Measurements from ENCODE around the gene HAPLN3. TPM values are rescaled to one million over a fixed set of nuclear protein-coding genes. Genes with fewer than 3 reads are reported as not detected.

HAPLN3 gene
- total RNA-seq, 1 donor from 2014 or later: 16.8 TPM

DNA sequence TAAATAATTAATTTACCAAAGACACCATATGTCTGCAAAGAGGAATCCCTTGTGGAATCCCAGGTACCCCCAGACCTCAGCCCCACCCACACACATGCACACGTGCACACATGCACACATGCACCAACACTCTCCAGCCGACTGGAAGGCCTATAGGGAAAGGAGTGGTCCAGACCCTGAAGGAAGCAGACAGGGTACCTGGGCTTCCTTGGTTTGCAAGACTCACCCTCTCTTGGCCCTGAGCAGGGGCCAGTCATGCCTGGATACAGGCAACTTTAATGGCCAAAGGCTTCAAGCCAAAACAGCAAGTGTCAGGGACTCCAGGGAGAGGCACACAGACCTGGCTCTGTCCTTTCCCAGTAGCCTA, 8.9 kb upstream of the HAPLN3 start:
- H3K36me3 ChIP-seq (ENCODE audit: control insufficient read depth, insufficient read depth, low read length): no peaks in the 10 kb centered on the region
- H3K4me3 ChIP-seq (ENCODE audit: low read depth, low read length): no peak overlapping the region
- TF ChIP-seq CTCF (IDR thresholded peaks at IDR 0.05; ENCODE audit: insufficient read depth, low read length, poor library complexity, severe bottlenecking): no peak
- H3K27me3 ChIP-seq (ENCODE audit: control insufficient read depth, insufficient read depth, low read length): no peaks in the 10 kb centered on the region
- DNase-seq (ENCODE audit: low read depth): no peak

- no peak for TF ChIP-seq CTCF (IDR thresholded peaks at IDR 0.05; ENCODE audit: insufficient read depth, low read length, poor library complexity, severe bottlenecking)
- Histone ChIP-seq H3K27me3 (ENCODE audit: control insufficient read depth, insufficient read depth, low read length) (no peaks in the 10 kb centered on the region), H3K36me3 (ENCODE audit: control insufficient read depth, insufficient read depth, low read length) (no peaks in the 10 kb centered on the region), H3K4me3 (ENCODE audit: low read depth, low read length) (no peak overlapping the region)
- no peak for DNase-seq (ENCODE audit: low read depth)
These were observed 7.5 kb upstream of the HAPLN3 start for GRCh38 chr15:88902846-88903245.

GRCh38 chr15:88902221-88902835, 7.0 kb upstream of the HAPLN3 start:
- DNase-seq (ENCODE audit: low read depth): no peak
- Histone ChIP-seq H3K36me3 (ENCODE audit: control insufficient read depth, insufficient read depth, low read length) (no peaks in the 10 kb centered on the region), H3K27me3 (ENCODE audit: control insufficient read depth, insufficient read depth, low read length) (no peaks in the 10 kb centered on the region), H3K4me3 (ENCODE audit: low read depth, low read length) (no peak overlapping the region)
- no peak for TF ChIP-seq CTCF (IDR thresholded peaks at IDR 0.05; ENCODE audit: insufficient read depth, low read length, poor library complexity, severe bottlenecking)

- no peaks in the 10 kb centered on the region for H3K36me3 ChIP-seq (ENCODE audit: control insufficient read depth, insufficient read depth, low read length)
These were observed 6.3 kb upstream of the HAPLN3 start for GRCh38 chr15:88901508-88902220.

GRCh38 chr15:88900982-88901418, 5.7 kb upstream of the HAPLN3 start:
- H3K36me3 ChIP-seq (ENCODE audit: control insufficient read depth, insufficient read depth, low read length): no peaks in the 10 kb centered on the region

More at GRCh38 chr15:88901508-88902220, 6.3 kb upstream of the HAPLN3 start:
- DNase-seq (ENCODE audit: low read depth): no peak
- H3K4me3 ChIP-seq (ENCODE audit: low read depth, low read length): no peak overlapping the region
- no peaks in the 10 kb centered on the region for H3K27me3 ChIP-seq (ENCODE audit: control insufficient read depth, insufficient read depth, low read length)
- TF ChIP-seq CTCF (IDR thresholded peaks at IDR 0.05; ENCODE audit: insufficient read depth, low read length, poor library complexity, severe bottlenecking): no peak

More at GRCh38 chr15:88900982-88901418, 5.7 kb upstream of the HAPLN3 start:
- TF ChIP-seq CTCF (IDR thresholded peaks at IDR 0.05; ENCODE audit: insufficient read depth, low read length, poor library complexity, severe bottlenecking): no peak
- no peak for DNase-seq (ENCODE audit: low read depth)
- H3K27me3 ChIP-seq (ENCODE audit: control insufficient read depth, insufficient read depth, low read length): no peaks in the 10 kb centered on the region
- no peak overlapping the region for H3K4me3 ChIP-seq (ENCODE audit: low read depth, low read length)

All from kidney epithelial cell (primary cell).